GM19452 (cell line): Measurements from ENCODE around the gene PRKAA1.
"Not testable (repeated sequence)": the region's sequence is repeated elsewhere in the genome, so short reads cannot be mapped to it uniquely, and the experiment has no call there.

Experiments
- ATAC-seq: cut with Tn5 transposase; IDR thresholded peaks from one replicate; pipeline ENCODE4 v1.9.1; 2021; ENCODE audit not compliant: unreplicated experiment

The PRKAA1 gene

GRCh38 chr5:40826489-40827187 is 28.5 kb upstream of the PRKAA1 start:
- ATAC-seq: no peak

- not testable (repeated sequence) for ATAC-seq
These were observed 27.4 kb upstream of the PRKAA1 start for GRCh38 chr5:40825461-40826043.

GRCh38 chr5:40823459-40823858 is 25.3 kb upstream of the PRKAA1 start:
- ATAC-seq: no peak

GRCh38 chr5:40813698-40814281 is 15.6 kb upstream of the PRKAA1 start:
- no peak for ATAC-seq

GRCh38 chr5:40812125-40812524 is 14.0 kb upstream of the PRKAA1 start:
- no peak for ATAC-seq

GRCh38 chr5:40801771-40802562 is 3.8 kb upstream of the PRKAA1 start:
- no peak for ATAC-seq

GRCh38 chr5:40799258-40799657 is 1.1 kb upstream of the PRKAA1 start:
- no peak for ATAC-seq

GRCh38 chr5:40798801-40799210 is 632 bp upstream of the PRKAA1 start:
- ATAC-seq: no peak

- peak; percentile 40 for ATAC-seq
These were observed 732 bp downstream of the PRKAA1 start for GRCh38 chr5:40797273-40798011.

GRCh38 chr5:40796487-40796889 is 1.7 kb downstream of the PRKAA1 start:
- no peak for ATAC-seq

- ATAC-seq: not testable (repeated sequence)
These were observed 3.3 kb downstream of the PRKAA1 start for GRCh38 chr5:40794877-40795276.

GRCh38 chr5:40794340-40794739 is 3.8 kb downstream of the PRKAA1 start:
- not testable (repeated sequence) for ATAC-seq

- ATAC-seq: not testable (repeated sequence)
These were observed 5.5 kb downstream of the PRKAA1 start for GRCh38 chr5:40792691-40793090.

- ATAC-seq: no peak
These were observed 6.4 kb downstream of the PRKAA1 start for GRCh38 chr5:40791715-40792139.

- no peak for ATAC-seq
These were observed 7.1 kb downstream of the PRKAA1 start for GRCh38 chr5:40790947-40791593.

- ATAC-seq: not testable (repeated sequence)
These were observed 9.2 kb downstream of the PRKAA1 start for GRCh38 chr5:40788941-40789340.

- no peak for ATAC-seq
These were observed 10.2 kb downstream of the PRKAA1 start for GRCh38 chr5:40787986-40788385.

GRCh38 chr5:40786664-40787063 is 11.5 kb downstream of the PRKAA1 start:
- ATAC-seq: not testable (repeated sequence)

- no peak for ATAC-seq
These were observed 13.3 kb downstream of the PRKAA1 start for GRCh38 chr5:40784916-40785315.

GRCh38 chr5:40784027-40784653 is 14.0 kb downstream of the PRKAA1 start:
- ATAC-seq: no peak
